Sciatic nerve (tissue), 2 donors: ENCODE data around the gene SLC19A3. TPM values are rescaled to one million over a fixed set of nuclear protein-coding genes. Genes with fewer than 3 reads are reported as not detected.
A peak's percentile ranks its signal among the peaks of the same experiment; 100 is the strongest.
"Not testable (repeated sequence)": the region's sequence is repeated elsewhere in the genome, so short reads cannot be mapped to it uniquely, and the experiment has no call there.

ENCODE experiments used
- ATAC-seq: fragments of 200-7000 bp; cut with Tn5 transposase; one replicate; pipeline ENCODE4 v1.9.1; 2020; ENCODE audit warnings: mild to moderate bottlenecking, moderate library complexity
- DNase-seq: peaks from one replicate; pipeline ENCODE4 v3.0.0-alpha.2; 2020; ENCODE audit warnings: low spot score
- intact Hi-C: fragments of 100-400 bp; cut with DNase I; formaldehyde crosslinking; loops from one replicate; pipeline ENCODE4 v1.14.2; 2022
- total RNA-seq: library from RNA; stranded (reverse); fragmentation: NEBNext Ultra II Directional; extraction: Animal tissue kit (Norgen Biotek cat#: 25700); gene quantifications from one replicate; pipeline ENCODE4 v1.2.1, GENCODE V29; 2021
- donor health status: DM: no; HTN: no; CAD: no.
- donor health status: DM: no; HTN: no; CAD: no.

SLC19A3 gene
- total RNA-seq = 7.1 TPM

GRCh38 chr2:227717687-227718567, at the start of gene SLC19A3:
TSS of gene SLC19A3 (minus strand) at chr2:227718028. CDS start at chr2:227702318, 15,710 bp downstream.
- peak; percentile 94 for ATAC-seq
- intact Hi-C loops = no loop called here
- peak; percentile 89 for DNase-seq

- ATAC-seq (peak; percentile 96), DNase-seq (peak; percentile 88)
- intact Hi-C loops = loop anchor here (10.0 kb wide), 1 partner anchor 112 kb away; no protein-coding TSS in a partner anchor
Observed at GRCh38 chr2:227766373-227766883, 48.6 kb upstream of the SLC19A3 start.

GRCh38 chr2:227765788-227766372, 48.1 kb upstream of the SLC19A3 start:
- ATAC-seq (peak; percentile 41), DNase-seq (no peak)
- intact Hi-C loops = loop anchor here (10.0 kb wide), 1 partner anchor 111 kb away; no protein-coding TSS in a partner anchor

- intact Hi-C loops = loop anchor here (10.0 kb wide), 1 partner anchor 107 kb away; no protein-coding TSS in a partner anchor
- ATAC-seq (no peak), DNase-seq (no peak)
Observed at GRCh38 chr2:227761740-227762476, 44.1 kb upstream of the SLC19A3 start.

GRCh38 chr2:227759411-227760118, 41.7 kb upstream of the SLC19A3 start:
- intact Hi-C loops = loop anchor here (10.0 kb wide), 1 partner anchor 105 kb away; no protein-coding TSS in a partner anchor
- ATAC-seq (no peak), DNase-seq (no peak)

- intact Hi-C loops, DNase-seq, ATAC-seq: not testable (repeated sequence)
Observed at GRCh38 chr2:227756261-227756660, 38.4 kb upstream of the SLC19A3 start.

- intact Hi-C loops = no loop called here
- ATAC-seq (no peak), DNase-seq (no peak)
Observed at GRCh38 chr2:227748079-227748478, 30.3 kb upstream of the SLC19A3 start.

GRCh38 chr2:227745594-227745993, 27.8 kb upstream of the SLC19A3 start, which contains the start of gene SCYGR8:
TSS of gene SCYGR8 (plus strand) at chr2:227745894. CDS start at chr2:227745894, 0 bp downstream.
- no peak for DNase-seq
- intact Hi-C loops = no loop called here
- ATAC-seq = no peak

- intact Hi-C loops, DNase-seq, ATAC-seq: not testable (repeated sequence)
Observed at GRCh38 chr2:227740705-227741104, 22.9 kb upstream of the SLC19A3 start.

GRCh38 chr2:227739351-227739750, 21.5 kb upstream of the SLC19A3 start:
- intact Hi-C loops = no loop called here
- no peak for ATAC-seq
- DNase-seq = no peak

- ATAC-seq (no peak), DNase-seq (no peak)
- intact Hi-C loops = no loop called here
Observed at GRCh38 chr2:227728035-227728434, 10.2 kb upstream of the SLC19A3 start, which contains the start of gene SCYGR7. TSS of gene SCYGR7 (plus strand) at chr2:227728335. CDS start at chr2:227728335, 0 bp downstream.

- intact Hi-C loops = no loop called here
- ATAC-seq (no peak), DNase-seq (no peak)
Observed at GRCh38 chr2:227724394-227725039, 6.7 kb upstream of the SLC19A3 start, which contains the start of gene SCYGR6. TSS of gene SCYGR6 (minus strand) at chr2:227724757. CDS start at chr2:227724757, 0 bp downstream.

- ATAC-seq, DNase-seq, intact Hi-C loops: not testable (repeated sequence)
Observed at GRCh38 chr2:227722821-227723220, 5.0 kb upstream of the SLC19A3 start.

GRCh38 chr2:227720680-227721079, 2.9 kb upstream of the SLC19A3 start:
- no peak for ATAC-seq
- intact Hi-C loops = no loop called here
- DNase-seq = no peak

GRCh38 chr2:227719641-227720040, 1.8 kb upstream of the SLC19A3 start:
- intact Hi-C loops = no loop called here
- ATAC-seq = no peak
- no peak for DNase-seq

- DNase-seq (no peak), ATAC-seq (no peak)
- intact Hi-C loops = no loop called here
Observed at GRCh38 chr2:227716501-227716900, 1.3 kb downstream of the SLC19A3 start.

GRCh38 chr2:227713291-227713690, 4.5 kb downstream of the SLC19A3 start:
- intact Hi-C loops = no loop called here
- DNase-seq (no peak), ATAC-seq (no peak)

GRCh38 chr2:227710986-227711385, 6.8 kb downstream of the SLC19A3 start:
- ATAC-seq = no peak
- DNase-seq = no peak
- intact Hi-C loops = no loop called here
